Stimulated activated CD8-positive, alpha-beta memory T cell treated with anti-CD3 and anti-CD28 coated beads, Interleukin-15, amount 100 ng/mL, for 4 hours (primary cell): Measurements from ENCODE around the gene SMIM38.

Experiments used
- DNase-seq, 2 donors: peaks; one replicate each; pipeline ENCODE4 v3.0.0-alpha.2; 2020; ENCODE audit warnings: low read depth in 2 of 2

SMIM38 gene

DNA sequence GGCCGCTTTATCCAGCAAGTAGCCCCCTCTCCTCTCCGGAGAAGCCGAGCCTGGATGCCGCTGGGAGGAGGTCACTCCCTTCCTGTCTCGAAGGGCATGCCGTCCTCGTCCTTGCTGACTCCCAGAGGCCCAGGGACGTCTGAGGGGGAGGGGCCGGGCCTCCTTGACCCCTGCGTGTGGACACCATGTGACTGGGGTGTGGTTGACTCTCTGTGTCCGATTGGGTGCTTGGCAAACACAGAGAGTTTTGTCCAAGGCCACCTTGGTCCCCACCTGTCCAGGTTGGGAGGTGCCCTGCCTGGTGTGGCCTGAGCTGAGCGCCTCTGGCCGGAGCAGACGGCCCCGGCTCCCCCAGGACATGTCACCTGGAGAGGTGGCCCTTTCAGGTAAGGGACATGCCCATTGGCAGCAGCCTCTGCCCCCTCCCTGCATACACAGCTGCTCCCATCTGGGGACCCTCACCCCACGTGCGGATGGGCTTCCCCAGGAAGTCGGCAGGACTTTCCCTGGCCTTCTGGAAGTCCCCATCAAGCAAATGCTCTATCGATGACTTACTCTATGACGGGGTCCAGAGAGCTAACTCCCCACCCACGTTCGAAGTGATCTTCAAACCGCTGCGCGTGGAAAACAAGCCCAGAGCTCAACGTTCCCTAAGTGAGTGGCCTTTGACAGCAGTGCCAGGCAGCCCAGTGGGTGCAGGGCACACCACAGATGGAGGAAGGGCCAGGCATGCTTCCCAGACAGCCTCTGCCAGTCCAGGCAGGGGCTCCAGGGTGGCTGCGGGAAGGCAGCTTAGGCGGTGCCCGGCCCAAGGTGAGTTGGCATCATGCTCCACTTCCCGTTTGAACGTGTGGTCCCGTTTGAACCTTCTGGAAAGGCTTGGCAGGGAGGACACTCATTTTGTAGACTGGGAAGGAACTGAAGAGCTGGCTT, at the start of gene SMIM38:
Gene SMIM38 (plus strand): TSS at position 634 of the 933 bp plus-strand sequence. CDS start 1,912 bp downstream, outside the sequence.
- DNase-seq, result no peak

DNA sequence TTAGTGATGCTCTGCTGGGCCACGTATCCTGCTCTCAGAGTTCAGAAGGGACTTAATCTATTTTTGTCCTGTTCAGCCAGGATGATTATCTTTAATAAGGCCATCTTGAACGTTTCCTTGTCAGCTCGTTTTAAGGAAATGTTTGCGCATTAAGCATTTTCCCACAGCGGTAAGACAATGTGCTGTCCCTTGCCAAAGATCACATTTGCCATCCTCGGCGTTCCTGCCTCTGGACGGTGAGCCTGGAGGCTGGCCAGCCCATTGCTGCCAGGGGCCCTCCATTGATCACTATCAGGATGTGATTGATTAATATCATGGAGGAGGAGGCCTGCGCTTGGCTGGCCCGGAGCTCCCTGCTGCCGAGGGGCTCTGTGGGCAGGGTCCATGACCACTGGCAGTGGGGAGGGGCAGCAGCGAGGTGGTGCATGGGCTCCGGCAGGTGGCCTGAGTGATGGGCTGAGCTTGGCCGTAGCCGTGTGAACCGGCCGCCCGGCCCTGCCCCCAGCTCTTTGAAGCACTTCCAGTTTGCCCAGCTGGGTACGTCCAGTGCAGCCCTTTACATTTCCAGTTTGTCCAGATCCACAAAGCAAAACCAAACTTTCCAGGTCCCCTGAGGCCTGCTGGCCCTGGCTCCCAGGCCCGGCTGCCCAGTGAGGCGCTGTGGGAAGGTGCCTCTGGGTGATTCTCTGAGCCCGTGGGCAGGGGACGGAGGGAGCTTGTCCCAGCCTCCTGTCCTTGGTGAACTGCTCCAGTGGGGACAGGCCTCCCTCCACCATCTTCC, 49.5 kb upstream of the SMIM38 start:
- no peak for DNase-seq

DNA sequence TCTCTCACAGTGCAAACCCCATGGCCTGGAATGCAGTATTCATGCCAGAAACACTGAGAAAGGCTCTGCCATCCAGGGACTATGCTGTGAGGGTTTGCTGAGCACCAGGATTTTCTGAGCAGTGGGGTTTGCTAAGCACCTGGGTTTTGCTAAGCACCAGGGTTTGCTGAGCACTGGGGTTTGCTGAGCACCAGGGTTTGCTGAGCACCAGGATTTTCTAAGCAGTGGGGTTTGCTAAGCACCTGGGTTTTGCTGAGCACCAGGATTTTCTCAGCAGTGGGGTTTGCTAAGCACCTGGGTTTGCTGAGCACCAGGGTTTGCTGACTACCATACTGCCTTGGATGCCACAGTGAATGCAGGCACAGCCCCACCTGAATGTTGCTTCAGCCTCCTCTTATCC, 48.3 kb upstream of the SMIM38 start:
- DNase-seq, result no peak

DNA sequence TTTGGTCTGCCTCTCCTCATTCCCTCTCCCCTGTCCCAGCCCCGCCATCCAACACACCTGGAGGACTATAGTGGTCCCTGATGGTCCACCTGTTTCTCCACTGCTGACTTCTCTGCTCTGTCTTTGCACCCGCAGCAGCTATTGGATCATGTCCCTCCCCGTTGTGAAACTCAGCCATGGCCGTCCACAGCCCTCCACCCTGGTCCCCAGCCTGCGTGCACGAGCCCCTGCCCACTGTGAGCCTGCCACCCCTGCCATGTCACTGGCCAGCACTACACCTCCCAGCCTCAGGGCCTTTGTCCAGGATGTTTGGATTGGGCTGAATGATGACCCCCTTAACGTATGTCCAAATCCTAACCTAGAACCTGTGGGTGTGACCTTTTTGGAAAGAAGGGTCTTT, 47.7 kb upstream of the SMIM38 start:
- no peak for DNase-seq

DNA sequence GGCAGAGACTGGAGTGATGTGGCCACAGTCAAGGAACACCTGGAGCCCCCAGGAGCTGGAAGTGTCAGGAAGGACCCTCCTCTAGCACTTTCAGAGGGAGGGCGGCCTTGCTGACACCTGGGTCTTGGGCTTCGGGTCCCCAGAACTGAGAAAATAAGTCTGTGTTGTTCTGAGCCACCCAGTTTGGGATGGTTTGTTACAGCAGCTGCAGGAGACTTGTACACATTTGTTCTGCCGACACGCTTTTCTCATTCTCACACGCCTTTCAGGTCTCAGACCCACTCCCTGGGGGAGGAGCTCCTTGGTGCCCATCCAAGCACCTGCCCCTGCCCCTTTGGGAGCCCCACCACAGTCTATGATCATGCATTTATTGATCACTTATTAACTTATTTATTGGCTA, 47.2 kb upstream of the SMIM38 start:
- no peak for DNase-seq

DNA sequence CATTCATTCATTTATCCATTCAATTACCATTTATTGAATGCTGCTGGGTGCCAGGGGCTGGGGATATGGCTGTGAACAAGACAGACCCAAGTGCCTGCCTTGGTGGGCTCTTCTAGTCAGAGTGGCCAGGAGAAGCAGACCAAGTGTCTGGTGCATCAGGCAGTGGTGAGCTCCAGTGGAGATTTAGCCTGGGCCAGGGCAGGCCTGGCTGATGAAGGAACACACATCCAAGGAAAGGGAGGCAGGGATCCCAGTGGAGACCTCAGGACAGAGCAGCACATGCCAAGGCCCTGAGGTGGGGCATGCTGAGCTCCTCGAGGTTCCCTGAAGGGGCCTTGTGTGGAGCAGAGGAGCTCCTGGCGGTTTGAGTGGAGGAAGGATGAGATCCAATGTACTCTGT, 46.6 kb upstream of the SMIM38 start:
- no peak for DNase-seq

DNA sequence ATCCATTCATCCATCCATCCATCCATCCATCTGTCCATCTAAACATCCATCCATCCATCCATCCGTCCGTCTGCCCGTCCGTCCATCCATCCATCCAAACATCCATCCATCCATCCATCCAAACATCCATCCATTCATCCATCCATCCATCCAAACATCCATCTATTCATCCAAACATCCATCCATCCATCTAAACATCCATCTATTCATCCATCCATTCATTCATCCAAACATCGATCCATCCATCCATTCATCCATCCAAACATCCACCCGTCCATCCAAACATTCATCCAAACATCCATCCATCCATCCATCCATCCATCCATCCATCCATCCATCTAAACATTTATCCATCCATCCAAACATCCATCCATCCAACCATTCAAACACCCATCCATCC, 45.3 kb upstream of the SMIM38 start:
- DNase-seq, result no peak

DNA sequence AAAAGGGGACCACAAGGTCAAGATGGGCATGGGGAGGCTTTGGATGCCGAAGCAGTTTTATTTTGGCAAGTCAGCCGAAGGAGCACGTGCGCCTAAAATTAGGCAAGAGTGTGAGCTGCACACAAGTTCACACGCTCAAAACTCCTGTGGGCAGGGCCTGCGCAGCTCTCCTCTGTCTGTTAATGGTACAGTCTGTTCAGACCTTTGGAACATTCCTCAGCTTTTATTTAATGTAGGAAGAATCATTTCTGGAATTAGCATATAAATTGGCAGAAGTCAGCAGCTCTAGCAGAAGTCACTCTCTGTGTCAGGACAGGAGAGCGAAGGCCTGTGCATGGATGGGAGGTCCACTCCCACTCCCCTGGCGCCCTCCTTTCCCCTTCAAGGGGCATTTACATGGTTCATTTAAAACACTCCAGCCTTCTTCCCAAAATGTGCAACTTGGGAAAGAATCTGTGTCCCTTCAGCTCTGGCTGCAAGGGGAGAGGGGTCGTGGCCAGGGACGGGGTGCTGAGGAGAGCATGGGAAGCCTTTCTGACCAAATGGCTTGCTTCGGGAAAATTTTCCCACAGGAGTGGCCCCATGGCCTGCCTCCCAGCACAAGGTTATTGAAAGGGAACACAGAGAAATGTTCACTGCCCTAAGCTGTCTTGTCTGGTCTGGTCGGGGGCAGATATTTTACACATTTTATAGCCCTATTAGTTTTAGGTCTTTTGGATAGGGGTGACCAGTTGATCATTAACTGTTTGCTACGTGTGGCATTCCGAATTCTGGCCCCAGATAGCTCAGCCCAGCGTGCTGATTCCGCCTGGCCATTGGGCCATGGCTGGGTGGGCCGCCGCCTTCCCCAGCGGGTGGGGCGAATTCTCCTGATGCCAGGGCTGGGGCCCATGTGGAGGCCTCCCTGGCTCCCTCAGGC, 43.9 kb upstream of the SMIM38 start:
- no peak for DNase-seq

DNA sequence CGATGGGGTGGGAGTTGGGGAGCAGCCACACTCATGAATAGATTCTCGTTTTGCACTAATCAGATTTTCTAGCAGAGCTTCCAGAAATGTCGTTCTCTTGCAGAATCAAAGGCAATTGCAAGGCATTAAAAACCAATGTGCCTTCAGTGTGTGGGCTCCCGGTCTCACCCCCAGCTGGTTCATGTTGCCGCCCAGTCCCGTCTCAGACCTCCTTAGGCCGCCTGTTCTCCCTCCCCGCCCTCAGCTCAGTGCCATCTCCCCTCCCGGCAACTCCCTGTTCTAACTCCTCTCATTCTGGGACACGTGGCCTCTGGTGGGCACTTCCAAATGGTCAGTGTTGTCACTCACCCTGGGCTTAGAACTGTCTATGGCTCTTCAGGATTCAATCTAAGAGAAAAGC, 42.5 kb upstream of the SMIM38 start:
- no peak for DNase-seq

DNA sequence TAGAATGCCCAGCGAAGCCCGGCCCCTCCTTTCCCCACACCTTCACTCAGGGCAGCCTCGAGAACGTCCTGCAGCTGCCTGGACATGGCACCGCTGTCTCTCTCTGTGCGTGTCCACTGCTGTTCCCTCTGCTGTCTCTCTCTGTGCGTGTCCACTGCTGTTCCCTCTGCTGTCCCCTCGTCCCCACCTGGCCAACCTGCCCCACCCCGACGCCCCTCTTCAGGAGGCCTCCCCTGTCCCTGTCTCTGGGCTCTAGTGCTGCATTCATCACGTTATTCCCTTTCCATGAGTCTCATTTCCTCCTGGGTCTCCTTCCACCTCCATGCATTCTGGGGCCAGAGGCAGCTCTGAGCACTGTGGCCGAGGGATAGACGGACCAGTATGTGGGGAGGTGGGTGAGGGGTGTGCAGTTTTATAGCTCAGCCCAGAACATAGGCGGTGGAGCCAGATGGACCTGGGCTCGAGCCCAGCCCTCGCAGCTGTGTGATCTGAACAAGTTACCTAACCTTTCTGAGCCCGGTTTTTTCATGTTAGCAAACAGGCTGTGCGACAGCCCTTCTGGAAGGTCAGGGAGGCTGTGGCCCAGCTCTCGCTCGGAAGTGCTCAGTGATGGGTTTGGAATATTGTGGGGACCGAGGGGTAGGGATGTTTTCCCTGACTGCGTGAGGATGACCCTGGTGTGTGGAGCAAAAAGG, 41.9 kb upstream of the SMIM38 start:
- no peak for DNase-seq

DNA sequence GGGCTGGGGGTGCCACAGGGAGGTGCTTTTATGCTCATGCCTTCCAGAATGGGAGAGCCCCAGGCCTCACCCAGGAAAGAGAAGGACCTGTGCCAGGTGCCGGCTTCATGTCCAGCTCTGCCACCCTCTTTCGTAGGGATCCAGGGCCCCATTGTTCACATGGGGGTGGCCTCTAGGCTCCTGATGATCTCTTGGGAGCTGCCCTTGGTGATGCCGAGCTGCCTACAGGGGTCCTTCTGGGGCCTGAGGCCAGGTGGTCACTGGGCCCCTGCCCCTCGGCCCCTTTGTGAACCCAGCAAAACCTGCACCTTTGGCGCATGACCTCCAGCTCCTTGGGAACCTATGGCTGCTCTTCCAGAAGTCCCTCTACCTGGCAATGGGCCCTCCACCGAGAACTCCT, 41.4 kb upstream of the SMIM38 start:
- no peak for DNase-seq

DNA sequence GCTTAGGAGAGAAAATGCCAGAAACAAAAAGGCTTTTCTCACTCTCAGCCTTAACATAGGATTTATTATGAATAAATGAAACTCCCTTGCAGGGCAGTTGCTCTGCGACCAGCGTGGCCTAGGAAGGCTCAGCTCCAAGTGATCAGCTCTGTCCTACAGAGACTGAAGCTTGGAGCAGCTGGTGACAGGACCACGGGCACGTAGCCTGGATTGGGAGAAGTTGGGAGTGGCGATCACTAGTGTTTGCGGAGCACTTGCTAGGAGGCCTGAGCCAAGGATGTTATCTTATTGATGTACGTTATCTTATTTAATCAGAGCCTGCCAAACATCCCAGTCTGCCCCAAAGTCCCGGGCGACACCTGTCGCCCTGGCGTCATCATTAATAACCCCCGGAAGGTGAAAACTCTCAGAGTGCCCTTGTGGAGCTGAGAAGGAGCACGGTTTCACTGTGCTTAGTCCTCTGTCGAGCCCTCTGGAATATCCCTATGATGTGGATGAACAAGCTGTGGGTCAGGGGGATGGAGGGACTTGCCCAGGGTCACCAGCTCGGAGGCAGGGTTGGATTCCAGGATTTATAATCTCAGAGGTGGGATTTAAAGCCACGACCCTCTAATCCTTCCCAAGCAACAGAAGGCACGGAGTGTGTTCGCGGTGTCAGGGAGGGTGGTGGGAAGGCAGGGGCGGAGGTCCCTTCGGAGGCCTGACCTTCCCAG, 40.8 kb upstream of the SMIM38 start:
- no peak for DNase-seq

DNA sequence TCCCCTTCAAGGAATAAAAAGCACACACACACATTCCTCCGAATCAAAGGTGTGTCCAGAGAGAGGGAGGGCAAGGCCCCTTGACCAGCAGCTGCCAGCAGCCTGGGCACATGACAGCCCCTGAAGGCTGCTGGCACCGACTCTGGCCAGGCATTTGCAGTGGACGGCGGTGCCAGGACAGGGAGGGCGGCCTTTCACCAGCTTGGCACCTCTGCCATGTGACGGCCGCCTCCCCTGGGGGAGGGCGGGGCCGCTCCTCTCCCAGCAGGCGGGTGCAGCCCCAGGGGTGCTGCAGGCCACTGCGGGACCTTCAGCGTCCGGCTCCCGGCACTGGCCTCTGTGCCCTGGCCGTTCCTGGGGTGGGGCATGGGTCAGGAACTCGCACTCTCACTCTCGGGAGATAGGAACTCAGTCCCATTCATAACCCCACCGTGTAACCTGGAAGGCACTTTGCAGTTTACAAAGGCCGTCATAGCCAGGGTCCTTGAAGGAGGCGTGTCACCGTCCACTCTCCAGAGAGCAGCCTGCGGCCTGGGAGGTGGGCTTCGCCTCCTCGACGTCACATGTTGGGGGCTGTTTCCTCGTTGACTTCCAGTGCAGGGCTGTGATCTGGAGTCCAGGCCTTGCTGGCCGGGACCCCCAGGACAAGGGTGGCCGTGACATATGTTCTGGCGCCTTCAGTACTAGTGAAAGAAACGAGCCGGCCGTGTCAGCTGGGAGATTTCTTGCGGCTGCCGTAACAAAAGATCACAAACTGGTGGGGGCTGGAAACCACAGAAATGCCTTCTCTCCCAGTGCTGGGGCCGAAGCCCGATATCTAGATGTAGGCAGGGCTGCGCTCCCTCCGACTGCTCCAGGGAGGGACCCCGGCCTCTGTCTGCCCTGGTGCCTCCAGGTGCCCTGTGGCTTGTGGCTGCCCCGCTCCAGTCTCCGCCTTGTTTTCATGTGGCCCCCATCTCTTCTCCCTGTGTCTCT, 39.9 kb upstream of the SMIM38 start:
- no peak for DNase-seq

DNA sequence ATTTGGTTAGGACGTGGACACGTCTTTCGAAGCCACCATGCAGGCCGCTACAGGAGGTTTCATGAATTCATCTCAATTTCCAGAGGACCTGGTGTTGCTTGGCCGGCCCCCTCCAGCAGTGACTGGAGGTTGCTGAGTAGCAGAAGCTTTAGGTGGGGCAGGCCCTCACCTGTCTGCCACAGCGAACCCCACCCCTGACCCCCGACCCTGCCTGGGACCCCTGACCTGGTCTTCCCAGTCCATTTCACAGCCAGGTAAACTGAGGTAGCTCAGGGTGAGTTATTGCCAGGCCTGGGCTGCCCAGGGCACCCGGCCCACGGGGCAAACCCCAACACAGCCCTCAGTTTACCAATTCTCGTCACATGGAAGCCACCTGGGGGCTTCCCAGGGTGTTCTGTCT, 39.1 kb upstream of the SMIM38 start:
- DNase-seq, result no peak

DNA sequence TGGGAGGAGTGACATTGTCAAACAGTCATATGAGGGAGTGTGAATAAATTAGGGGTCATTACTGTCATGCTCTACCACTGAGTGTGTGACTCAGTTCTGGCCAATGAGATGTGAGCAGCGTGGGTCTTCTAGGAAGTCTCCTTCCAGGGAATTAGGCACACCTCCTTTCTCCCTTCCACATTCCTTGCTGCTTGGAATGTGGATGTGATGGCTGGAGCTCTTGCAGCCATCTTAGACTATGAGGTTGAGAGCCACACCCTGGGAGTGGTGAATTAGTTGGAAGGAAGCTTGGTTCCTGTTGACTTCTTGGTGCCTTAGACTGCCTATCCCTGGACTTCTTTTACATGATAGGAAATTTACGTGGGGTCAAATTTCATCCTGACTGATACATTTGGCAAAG, 36.5 kb upstream of the SMIM38 start:
- DNase-seq, result no peak

DNA sequence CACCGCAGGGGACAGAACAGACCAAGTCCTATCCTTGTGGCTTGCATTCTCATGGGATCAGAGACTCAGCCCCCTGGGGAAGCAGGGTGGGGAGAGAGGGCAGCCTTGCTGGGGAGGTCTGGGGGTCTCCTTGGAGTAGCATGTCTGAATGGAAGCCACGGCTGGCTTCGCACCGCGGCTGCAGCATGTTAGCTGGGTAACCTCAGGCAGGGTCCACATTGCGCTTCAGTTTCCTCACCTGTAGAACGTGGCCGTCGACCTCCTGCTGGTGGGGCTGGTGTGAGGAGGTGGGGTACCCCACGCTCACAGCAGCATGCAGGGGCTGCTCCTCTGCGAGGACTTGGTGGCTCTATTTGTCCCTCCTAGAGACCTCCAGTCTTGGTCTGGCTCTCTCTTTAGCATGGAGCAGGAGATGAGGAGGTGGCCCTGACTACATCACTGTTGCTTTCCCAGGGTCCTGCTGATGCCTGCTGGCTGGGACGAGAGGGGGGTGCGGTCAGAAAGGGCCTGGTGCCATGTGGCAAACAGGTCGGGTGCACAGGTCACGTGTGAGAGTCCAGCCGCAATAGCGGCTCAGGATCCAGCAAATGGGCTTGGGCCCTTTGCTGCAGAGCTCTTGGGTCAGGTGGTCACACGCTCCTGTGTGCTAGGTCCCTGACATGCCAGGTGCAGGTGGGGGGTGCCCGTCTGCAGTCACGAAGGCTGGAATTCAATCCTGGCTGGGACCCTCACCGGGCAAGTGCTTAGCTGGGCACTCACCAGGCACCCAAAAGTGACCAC, 35.4 kb upstream of the SMIM38 start:
- DNase-seq, result no peak

DNA sequence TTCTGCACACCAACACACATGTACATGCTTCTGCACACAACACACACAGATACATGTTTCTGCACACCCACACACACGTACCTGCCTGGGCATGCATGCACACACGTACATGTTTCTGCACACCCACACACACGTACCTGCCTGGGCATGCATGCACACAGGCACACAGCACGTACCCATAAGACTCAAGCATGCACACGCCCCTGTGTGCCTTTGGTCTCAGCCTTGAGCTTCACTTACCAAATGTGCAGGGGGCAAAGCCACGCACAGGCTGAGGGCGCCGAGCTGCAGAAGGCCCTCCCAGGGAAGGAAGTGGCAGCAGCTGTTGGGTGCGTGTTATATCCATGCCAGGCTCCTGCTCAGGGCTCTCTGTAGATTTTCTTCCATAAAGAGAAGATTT, 34.7 kb upstream of the SMIM38 start:
- no peak for DNase-seq

DNA sequence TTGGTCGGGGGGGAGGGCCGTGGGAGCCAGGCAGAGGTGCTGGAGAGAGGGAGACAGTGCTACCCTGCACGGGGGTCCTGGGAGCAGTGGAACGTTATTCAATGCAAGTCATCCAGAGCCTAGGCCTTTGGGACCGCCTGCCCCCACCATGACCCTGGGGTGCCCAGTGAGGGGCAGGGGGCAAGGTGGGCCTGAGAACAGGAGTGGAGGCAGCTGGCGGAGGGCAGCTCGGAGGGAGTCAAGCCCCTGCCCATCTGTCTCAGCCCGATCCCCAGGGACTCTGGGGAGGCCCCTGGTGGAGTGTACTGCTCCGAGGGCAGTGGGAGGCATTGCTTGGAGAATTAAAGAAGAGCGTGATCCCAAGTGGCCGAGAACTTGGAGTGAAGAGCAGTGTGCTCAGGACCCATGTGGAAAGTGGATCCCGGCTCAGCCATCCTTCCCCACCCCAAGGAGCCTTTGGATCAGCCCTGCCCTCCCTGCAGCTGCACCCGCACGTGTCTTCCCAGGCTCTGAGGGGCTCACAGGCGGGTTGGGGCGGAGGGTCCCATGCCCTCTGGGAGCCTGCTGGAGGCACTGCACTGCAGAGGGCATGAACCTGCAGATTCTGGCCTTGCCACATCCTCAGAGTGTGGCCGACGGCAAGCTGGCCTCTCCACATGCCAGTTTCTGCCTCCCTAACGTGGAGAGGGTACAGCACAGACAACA, 34.0 kb upstream of the SMIM38 start:
- no peak for DNase-seq
